ENCODE results near the gene NUDT2.
"Not testable (repeated sequence)": the region's sequence is repeated elsewhere in the genome, so short reads cannot be mapped to it uniquely, and the experiment has no call there.

NUDT2 gene

DNA sequence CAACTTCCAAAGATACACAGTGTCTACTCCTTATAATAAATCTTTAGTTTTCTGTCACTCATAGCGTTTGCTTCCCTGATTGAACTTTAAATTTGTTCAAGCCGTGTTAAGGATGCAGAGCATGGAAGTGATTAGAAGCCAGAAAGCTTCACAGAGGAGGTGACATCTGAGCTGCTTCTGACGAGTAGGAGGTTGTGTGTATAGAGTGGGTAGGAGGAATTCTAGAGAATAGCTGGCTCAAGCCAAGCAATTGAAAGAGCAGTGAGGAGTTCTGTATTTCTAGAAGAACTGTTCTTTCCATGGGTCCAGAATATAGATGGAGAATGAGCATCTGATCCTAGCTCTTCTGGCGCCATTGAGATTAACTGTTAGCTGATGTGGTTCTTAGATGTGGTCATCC, 6.0 kb downstream of the NUDT2 start:
- no peak for DNase-seq (ENCODE audit: low read depth)

DNA sequence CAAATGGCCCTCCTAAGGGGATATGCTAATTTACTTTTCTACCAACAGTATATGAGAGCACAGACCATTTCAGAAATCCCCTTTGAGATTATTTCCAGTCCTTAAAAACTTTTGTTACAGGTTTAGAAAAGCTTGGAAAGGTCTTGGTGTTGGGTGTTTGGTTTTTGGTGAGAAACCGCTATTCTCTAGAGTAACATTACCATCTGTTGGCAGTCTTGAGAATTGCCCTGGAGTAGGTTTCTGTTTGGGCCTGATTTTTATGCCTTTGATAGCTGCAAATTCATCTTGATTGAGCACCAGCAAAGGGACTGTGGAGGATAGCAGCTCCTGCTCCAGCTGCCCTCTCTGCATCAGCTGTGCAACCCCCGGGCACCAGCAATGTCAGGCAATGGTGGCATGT, 8.0 kb downstream of the NUDT2 start:
- DNase-seq (ENCODE audit: low read depth), result peak; percentile 15

DNA sequence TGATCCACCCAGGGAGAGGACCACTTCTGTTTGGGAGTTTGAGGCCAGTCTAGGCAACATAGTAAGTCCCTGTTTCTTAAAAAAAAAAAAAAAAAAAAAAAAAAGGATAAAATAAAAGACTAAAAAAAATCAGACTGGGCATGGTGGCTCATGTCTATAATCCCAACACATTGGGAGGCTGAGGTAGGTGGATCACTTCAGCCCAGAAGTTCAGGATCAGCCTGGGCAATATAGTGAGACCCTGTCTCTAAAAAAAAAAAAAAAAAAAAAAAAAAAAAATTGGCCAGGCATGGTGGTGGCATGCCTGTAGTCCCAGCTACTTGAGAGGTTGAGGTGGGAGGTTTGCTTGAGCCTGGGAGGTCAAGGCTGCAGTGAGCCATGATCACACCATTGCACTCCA, 8.7 kb downstream of the NUDT2 start:
- DNase-seq (ENCODE audit: low read depth), result not testable (repeated sequence)

DNA sequence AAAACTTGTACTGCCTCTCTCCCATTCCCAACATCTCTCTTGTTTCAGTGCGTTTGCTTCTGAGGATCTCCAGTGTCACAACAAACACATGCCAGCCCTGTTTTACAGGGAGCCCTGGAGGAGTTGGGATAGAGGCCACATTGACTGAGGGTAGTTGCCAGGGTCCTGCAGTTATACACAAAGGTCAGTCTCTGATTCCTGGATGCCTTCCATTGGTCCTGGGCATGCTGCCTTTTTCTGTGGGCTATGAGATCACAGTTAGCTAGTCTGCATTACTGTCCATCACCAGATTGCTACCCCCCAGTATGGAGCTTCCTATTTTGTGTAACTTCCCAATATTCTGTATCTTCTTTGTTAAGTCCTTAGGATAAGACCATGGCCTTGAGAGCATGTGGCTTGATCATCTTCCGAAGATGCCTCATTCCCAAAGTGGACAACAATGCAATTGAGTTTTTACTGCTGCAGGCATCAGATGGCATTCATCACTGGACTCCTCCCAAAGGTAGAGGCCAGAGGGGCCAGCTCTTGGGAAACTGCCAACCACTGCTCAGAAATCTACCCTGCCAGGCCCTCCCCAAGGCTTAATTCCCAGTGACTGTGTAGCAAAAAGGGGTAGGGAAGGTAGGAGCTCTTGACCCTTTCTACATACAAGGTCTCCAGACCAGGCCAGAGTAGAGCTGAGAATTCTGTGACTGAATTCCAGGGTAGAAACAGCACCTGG, 9.5 kb downstream of the NUDT2 start:
- DNase-seq (ENCODE audit: low read depth), result no peak

DNA sequence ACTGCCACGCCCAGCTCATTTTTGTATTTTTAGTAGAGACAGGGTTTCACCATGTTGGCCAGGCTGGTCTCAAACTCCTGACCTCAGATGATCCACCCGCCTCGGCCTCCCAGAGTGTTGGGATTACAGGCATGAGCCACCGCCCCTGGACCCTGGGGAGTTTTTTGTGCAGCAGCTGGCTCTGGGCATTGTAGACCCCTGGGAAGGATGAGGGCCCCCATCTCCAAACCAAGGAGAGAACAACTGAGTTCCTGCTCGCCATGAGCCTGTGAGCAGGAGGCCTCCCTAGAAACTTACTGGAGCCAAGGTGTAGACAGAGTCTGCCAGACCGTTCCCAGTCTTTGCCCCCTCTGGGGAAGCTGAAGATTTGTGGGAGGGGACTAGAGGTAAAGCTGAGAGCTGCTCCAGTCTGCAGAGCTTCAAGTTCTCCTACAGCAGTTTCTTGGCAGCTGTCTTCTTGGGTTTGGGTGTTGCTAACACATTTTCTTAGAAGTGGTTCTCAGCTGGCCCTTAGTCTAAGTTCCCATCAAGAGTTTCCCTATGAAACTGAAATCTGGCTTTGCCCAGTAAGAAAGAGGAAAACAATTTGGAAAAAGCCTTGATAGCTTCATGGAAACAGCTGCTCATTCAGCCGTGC, 12.4 kb downstream of the NUDT2 start:
- DNase-seq (ENCODE audit: low read depth), result no peak

DNA sequence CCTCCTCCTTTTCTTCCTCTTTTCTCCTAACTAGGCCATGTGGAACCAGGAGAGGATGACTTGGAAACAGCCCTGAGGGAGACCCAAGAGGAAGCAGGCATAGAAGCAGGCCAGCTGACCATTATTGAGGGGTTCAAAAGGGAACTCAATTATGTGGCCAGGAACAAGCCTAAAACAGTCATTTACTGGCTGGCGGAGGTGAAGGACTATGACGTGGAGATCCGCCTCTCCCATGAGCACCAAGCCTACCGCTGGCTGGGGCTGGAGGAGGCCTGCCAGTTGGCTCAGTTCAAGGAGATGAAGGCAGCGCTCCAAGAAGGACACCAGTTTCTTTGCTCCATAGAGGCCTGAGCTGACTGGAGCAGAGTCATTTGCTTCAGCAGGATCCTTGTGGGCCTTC, 13.7 kb downstream of the NUDT2 start:
- no peak for DNase-seq (ENCODE audit: low read depth)

DNA sequence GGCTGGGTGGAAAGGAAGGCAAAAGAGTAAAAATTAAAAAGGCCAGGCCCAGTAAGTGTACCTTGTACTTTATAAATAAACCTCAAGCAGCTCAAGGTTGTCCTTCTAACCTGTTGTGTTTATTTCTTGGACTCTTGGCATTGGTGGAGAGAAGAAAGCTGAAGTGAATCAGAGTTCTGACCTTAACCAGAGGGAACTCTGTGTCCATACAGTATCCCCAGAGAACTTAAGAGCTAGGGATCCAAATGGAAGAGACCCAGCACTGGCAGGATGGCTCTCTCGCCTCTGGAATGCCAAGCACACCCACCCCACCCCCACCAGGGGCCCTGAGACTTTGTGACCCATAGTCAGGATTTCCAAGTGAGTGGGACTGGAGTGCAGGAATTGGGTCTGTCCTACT, 14.2 kb downstream of the NUDT2 start:
- no peak for DNase-seq (ENCODE audit: low read depth)

DNA sequence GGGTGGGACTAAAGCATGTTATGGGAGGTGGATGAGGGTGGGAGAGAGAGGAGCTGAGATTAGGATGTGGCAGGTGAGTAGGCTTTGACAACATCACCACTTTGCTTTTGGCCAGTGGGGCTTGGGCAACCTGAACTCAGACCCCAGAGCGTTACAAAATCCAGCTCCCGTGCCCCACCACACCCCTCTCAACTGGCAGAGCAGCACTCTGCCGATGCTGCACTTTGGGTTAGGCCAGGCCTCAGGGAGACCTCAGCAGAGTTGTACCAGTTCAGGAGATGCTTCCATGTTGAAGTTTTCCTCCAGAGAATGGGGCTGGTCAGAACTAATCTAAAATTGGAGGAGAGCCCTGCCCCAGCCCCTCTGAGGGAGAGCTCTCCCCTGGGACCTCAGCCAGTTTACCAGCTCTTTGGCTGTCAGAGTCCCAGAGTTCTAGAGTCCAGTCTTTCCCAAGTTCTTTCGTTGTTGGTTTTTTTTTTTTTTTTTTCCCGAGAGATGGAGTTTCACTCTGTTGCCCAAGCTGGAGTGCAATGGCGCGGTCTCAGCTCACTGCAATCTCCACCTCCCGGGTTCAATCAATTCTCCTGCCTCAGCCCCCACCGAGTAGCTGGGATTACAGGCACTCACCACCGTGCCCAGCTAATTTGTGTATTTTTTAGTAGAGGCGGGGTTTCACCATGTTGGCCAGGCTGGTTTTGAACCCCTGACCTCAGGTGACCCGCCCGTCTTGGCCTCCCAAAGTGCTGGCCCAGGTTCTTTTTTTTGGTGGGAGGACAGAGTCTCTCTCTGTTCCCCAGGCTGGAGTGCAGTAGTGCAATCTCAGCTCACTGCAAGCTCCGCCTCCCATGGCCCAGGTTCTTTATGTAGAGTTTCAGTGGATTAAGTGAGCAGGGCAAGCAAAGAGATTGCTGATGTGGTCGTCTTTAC, 17.8 kb downstream of the NUDT2 start:
- DNase-seq (ENCODE audit: low read depth), result no peak

DNA sequence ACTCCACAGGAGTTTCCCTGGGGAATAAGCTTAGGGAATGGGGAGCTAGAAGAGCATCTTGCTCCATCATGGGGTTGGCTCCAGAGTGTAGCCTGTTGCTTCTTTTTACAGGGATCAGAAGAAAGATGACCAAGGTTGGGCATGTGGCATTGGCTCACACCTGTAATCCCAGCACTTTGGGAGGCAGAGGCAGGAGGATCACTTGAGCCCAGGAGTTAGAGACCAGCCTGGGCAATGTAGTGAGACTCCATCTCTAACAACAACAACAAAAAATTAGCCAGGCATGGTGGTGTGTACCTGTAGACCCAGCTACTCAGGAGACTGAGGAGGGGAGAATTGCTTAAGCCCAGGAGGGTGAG, 18.4 kb downstream of the NUDT2 start:
- DNase-seq (ENCODE audit: low read depth), result no peak

DNA sequence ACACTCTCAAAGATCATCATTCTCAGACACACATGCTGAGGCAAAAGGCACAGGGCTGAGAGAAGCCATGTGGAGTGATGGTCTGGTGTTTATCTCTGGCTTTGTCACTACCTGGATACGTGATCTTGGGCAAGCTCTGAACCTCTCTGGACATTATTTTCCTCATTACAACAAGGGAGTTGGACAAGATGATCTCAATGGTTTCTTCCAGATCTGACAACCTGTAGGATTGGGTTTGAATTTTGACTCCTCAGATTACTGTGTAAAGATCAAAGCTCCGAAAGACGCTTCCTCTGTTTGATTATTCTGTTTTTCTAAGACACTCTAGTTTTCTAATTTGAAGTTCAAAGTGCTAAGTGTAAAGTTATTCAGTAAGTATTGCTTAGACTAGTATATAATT, 20.0 kb downstream of the NUDT2 start:
- DNase-seq (ENCODE audit: low read depth), result no peak

DNA sequence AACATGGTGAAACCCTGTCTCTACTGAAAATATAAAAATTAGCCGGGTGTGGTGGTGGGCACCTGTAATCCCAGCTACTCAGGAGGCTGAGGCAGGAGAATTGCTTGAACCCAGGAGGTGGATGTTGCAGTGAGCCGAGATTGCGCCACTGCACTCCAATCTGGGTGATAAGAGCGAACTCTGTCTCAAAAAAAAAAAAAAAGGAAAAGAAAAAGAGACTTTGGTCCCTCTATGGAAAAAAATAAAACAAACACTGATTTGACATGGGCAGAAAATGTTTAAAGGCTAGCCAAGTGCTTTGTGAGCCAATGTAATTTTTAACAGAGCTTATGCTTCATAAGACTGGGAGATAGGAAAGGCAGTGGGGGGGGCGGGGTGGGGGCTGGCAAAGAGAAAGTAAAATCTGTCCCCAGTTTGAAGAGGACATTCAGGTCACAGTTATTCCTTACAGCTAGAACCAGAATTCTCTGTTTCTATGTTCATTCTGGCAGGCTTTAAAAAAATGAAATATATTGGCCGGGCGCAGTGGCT, 22.8 kb downstream of the NUDT2 start:
- DNase-seq (ENCODE audit: low read depth), result not testable (repeated sequence)

DNA sequence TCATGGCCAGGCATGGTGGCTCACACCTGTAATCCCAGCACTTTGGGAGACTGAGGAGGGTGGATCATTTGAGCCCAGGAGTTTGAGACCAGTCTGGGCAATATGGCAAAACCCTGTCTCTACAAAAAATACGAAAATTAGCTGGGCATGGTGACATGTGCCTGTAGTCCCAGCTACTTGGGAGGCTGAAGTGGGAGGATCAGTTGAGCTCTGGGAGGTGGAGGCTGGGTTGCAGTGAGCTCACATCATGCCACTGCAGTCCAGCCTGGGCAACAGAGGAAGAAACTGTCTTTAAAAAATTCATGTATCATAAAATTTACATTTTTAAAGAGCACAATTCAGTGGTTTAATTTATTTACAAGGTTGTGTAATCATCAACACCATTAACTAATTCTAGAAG, 23.6 kb downstream of the NUDT2 start:
- not testable (repeated sequence) for DNase-seq (ENCODE audit: low read depth)

DNA sequence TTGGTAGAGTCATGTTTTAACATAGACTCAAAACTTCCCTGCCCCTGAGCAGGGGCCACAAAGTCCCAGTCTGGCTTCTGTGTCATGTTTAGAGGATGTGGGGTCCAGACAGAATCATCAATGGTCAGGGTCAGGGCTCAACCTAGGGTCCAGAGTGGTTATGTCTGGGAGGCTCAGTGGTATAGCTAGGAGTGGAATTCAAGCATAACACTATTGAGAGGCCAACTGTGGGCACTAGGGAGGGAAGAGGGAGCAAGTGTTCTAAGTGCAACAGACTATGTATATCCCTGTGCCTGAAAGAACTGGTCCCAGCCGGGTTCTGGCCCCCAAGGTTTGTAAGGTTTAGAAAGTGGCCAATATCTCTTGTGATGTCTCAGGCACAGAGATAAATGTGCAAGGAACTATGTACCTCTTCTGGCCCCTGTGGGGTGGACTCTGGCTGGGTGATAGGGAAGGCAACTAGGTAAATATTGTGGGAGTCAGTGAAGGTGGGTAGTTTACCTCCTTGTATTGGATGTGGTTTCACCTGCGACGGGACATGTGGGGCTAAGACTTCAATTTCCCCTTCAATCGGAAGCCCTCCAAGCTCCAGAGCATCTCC, 33.3 kb downstream of the NUDT2 start:
- no peak for DNase-seq (ENCODE audit: low read depth)

DNA sequence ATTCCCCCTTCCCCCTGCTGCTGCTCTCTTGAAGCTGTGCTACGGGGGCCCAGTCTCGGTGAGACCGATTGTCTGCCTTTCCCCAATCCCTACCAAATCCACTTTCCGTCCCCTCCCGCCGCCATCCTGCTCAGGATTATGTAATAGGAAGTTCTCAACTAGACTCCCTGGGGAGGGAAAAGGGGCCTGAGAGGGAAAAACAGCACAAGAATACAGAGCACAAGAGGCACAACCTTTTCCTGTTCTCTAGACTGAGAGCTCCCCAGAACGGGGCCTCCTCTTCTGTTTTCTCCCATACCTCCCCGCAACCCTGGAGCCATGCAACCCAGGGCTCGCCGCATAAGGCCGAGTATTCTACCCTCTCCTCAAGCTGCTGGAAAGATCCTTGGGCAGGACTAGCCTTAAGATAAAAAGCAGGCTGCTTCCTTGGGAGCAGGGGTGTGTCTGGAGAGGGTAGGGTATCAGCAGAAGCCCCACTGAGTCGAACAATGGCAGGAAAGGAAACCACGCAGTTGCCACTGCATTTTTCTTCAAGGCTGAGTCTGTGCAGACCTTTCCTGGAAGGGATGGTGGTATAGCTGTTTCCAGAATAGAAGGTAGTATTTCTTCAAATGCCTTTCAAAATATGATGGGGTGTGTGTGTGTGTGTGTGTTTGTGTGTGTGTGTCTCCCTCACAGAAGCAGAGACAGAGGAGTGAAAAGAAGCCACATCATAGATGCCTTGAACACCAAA, 34.4 kb downstream of the NUDT2 start:
- no peak for DNase-seq (ENCODE audit: low read depth)

DNA sequence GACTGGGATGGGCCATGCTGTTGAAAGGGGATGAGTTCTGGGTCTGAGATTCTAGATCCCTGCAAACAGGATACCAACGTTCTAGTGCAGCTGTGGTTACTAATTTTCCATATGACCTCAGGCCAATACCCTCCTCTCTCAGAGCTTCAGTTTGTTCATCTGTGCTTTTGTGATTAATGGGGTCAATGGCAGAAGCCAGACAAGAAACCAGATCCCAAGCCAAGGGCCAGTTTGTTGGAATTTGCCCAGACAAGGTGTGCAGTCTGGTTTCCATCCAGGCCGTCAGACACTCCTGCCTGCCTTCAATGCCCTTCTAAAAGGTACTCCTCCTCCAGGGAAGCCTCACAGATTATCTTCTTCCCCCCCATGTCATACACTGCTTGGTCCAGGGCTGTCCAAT, 35.9 kb downstream of the NUDT2 start:
- DNase-seq (ENCODE audit: low read depth), result no peak

DNA sequence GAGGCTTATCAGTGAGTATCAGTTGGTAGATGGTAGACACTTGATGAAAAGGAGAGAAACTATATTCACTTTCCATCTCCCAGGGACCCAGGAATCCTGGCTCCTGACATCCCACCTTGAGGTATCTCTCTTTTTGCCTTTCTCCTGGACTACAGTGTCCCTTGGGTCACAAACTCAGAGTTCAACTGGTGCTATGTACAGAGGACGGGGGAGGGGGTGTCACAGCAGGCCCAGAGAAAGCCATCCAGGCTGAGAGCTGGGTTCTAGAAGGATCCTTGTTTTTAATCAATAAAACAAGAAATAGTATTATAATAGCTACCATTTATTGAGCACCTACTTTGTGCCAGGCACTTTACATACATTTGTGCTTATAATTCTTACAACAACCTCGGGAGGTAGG, 37.0 kb downstream of the NUDT2 start:
- DNase-seq (ENCODE audit: low read depth), result no peak

DNA sequence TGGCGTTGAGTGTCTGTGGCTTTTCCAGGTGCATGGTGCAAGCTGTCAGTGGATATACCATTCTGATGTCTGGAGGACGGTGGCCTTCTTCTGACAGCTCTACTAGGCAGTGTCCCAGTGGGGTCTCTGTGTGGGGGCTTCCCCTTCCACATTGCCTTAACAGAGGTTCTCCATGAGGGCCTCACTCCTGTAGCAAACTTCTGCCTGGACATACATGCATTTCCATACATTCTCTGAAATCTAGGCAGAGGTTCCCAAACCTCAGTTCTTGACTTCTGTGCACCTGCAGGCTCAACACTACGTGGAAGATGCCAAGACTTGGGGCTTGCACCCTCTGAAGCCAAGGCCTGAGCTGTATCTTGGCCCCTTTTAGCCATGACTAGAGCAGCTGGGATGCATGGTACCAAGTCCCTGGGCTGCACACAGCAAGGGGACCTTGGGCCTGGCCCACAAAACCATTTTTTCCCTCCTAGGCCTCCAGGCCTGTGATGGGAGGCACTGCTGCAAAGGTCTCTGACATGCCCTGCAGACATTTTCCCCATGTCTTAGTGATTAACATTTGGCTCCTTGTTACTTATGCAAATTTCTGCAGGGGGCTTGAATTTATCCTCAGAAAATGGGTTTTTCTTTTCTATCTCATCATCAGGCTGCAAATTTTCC, 38.5 kb downstream of the NUDT2 start:
- not testable (repeated sequence) for DNase-seq (ENCODE audit: low read depth)

DNA sequence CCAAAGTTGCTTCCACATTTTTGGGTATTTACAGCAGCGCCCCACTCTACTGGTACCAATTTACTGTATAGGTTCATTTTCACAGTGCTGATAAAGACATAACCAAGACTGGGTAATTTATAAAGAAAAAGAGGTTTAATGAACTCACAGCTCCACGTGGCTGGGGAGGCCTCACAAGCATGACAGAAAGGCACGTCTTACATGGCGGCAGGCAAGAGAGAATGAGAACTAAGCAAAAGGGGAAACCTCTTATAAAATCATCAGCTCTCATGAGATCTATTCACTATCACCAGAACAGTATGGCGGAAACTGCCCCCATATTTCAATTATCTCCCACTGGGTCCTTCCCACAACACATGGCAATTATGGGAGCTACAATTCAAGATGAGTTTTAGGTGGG, 39.4 kb downstream of the NUDT2 start:
- DNase-seq (ENCODE audit: low read depth), result not testable (repeated sequence)

DNA sequence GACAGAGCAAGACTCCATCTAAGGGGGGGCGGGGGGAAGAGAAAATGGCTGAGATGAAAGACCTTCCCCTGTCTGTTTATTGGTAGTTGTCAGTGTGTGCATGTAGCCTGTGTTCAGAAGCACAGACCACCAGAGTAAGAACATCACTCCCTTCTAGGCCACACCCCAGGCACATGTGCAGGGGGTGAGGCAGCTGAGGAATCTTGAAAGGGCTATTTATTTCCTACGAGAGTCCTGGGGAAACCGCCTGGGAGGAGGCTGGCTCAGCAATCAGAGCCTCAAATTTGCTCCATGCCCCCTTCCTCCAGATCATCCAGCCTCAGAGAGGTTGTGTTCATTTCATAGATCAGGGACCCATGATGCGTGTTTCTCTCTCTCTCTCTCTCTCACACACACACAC, 40.3 kb downstream of the NUDT2 start:
- no peak for DNase-seq (ENCODE audit: low read depth)

DNA sequence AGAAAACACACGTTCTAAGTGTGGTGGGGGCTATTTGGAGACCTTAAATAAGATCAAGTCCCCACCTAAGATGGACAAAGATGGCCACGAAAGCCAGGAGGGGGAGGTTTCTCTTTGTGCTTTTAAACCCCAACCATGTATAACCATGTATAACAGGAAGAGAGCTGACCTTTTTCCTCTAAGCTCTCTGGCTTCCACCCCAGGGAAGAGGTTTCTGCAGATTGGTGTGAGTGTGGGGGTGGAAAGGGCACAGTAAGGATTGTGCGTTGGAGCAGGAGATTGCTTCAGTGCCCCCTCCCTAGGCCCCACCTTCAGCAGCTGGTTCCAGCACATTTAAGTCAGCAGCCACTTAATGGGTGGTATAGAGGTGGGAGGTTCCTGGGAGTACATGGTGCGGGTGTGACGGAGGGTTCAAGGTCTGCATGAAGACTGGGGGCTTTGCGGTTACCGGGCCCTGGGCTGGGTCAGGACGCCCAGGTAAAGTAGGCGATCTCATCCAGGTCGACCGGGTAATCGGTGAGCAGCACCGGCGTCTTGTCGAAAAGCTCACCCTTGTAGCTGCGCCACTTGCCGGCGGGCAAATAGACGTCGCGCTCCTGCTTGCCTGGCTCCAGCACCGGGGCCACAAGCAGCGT, 41.1 kb downstream of the NUDT2 start:
- no peak for DNase-seq (ENCODE audit: low read depth)

All from ELR (cell line).